Heart left ventricle (tissue), 13 donors: ENCODE data around the gene NFIB.

Experiments used
- POLR2A ChIP-seq, 2 donors: fragments of 450-650 bp; IDR thresholded peaks; one replicate each; pipeline ENCODE4 v1.6.1; 2017; ENCODE audit warnings: antibody characterized with exemption in 2 of 2, mild to moderate bottlenecking in 2 of 2, moderate library complexity in 2 of 2
- TF ChIP-seq, protein P1 (sequence below), 12 donors: fragments of 200-600 bp; sonication (generic) in 4 of 12; IDR thresholded peaks; one replicate each; pipeline versions ENCODE4 v1.5.0 to v1.8.0; 2018 to 2022; ENCODE audit warnings: antibody characterized with exemption in 12 of 12, mild to moderate bottlenecking in 5 of 12
- donor health status: ischemic (EF 13 %, LVEDD 7.1; RV severe dilation, severe dysfunction).
- donor health status: DM: no; HTN: yes; CAD: no.
- donor health status: DM: no; HTN: no; CAD: no.
- donor health status: ischemic (EF 25% LVEDD 6.9; RV normal size, moderate dysfunction).
- donor health status: ischemic (EF 25% LVEDD 5.7; RV mildly dilated, moderate dysfunction).
- donor health status: ischemic (EF 35%, LVEDD 5.7; RV mildly dilated, moderate dysfunction).
- donor health status: nonischemic (EF 11% LVEDD 7.7; RV severe dilation, severe dysfunction).
- donor health status: DM: yes; HTN: yes; CAD: no.
- donor health status: PGD.
- donor health status: ischemic (EF 29% LVEDD 5.4; RV normal size, mild dysfunction).
- donor health status: nonischemic (EF 23%, LVEDD 6.1; RV moderate dilation, normal function).

DNA sequence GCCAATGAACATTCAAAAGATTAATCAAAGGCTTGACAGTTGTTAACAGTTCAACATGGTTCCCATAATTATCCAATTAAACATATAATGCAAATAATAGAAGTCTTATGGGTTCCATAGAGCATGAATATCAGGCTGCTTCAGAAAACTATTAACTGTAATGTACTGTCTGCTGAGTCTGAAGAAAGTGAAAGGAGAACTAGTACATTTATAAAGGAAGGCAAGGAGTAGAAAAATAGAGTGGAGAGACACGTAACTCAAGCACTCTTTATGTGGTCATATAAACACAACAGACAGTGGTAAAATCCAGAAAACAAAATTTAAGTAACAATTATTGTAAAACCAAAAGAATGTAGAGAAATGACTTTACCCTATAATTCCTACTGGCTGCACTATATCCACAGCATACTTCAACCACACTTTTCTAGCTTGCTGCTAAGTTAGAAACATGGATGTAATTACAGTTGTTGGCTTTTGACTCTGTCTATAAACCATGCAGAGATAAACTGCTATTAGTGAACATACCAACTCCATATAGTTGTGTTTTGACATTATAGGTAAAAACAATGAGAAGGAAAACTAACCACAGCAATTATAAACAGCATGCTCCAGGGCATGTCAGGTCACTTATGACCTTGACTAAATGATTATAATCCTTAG is 32.7 kb downstream of the NFIB start:
- TF ChIP-seq POLR2A (IDR thresholded peaks at IDR 0.05) = no peak
- TF ChIP-seq, protein P1, sequence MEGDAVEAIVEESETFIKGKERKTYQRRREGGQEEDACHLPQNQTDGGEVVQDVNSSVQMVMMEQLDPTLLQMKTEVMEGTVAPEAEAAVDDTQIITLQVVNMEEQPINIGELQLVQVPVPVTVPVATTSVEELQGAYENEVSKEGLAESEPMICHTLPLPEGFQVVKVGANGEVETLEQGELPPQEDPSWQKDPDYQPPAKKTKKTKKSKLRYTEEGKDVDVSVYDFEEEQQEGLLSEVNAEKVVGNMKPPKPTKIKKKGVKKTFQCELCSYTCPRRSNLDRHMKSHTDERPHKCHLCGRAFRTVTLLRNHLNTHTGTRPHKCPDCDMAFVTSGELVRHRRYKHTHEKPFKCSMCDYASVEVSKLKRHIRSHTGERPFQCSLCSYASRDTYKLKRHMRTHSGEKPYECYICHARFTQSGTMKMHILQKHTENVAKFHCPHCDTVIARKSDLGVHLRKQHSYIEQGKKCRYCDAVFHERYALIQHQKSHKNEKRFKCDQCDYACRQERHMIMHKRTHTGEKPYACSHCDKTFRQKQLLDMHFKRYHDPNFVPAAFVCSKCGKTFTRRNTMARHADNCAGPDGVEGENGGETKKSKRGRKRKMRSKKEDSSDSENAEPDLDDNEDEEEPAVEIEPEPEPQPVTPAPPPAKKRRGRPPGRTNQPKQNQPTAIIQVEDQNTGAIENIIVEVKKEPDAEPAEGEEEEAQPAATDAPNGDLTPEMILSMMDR (IDR thresholded peaks at IDR 0.05) = no peak
